Neural progenitor cell (in vitro differentiated cells): Measurements from ENCODE around the gene CNTN5.

ENCODE experiments used
- EZH2 ChIP-seq: fragments of 200-600 bp; sonication (generic); IDR thresholded peaks from 2 replicates; pipeline ENCODE4 v1.6.1; 2017; ENCODE audit warnings: antibody characterized with exemption, mild to moderate bottlenecking, moderate library complexity
- TF ChIP-seq, protein P1 (sequence below): fragments of 200-600 bp; sonication (generic); IDR thresholded peaks from 2 replicates; pipeline ENCODE4 v1.5.1; 2017; ENCODE audit warnings: antibody characterized with exemption, mild to moderate bottlenecking

DNA sequence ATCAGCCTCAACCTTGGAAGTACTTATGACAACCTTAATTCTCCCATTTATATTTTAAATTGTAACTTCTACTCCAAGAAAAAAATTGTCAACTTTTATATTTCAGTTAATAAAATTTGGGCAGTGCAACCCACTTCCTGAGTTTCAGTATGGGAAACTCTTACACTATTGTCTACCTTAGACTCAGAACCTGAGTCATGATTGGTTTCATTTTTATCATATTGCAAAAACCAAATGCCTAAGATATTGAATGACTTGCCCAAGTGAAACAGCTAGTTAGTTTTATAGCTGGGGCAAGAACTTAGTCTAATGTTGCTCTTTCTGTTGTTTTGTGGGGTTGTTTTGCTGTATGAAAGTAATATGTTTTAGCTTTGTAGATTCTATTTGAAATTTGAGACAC, 1332.3 kb downstream of the CNTN5 start:
- TF ChIP-seq, protein P1, sequence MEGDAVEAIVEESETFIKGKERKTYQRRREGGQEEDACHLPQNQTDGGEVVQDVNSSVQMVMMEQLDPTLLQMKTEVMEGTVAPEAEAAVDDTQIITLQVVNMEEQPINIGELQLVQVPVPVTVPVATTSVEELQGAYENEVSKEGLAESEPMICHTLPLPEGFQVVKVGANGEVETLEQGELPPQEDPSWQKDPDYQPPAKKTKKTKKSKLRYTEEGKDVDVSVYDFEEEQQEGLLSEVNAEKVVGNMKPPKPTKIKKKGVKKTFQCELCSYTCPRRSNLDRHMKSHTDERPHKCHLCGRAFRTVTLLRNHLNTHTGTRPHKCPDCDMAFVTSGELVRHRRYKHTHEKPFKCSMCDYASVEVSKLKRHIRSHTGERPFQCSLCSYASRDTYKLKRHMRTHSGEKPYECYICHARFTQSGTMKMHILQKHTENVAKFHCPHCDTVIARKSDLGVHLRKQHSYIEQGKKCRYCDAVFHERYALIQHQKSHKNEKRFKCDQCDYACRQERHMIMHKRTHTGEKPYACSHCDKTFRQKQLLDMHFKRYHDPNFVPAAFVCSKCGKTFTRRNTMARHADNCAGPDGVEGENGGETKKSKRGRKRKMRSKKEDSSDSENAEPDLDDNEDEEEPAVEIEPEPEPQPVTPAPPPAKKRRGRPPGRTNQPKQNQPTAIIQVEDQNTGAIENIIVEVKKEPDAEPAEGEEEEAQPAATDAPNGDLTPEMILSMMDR = no peak
- no peak for TF ChIP-seq EZH2
